ENCODE results near the gene KCNQ1OT1.

Gene KCNQ1OT1

GRCh38 chr11:2559527-2560311 is 140.1 kb downstream of the KCNQ1OT1 start:
- TF ChIP-seq CTCF (IDR thresholded peaks at IDR 0.05; ENCODE audit: borderline replicate concordance, control extremely low read depth, extremely low read depth, insufficient read depth, missing control alignments), result no peak
- in situ Hi-C loops (cut with MboI; ENCODE audit: low sequenced_read_pairs, unreplicated experiment), result loop anchor here (25.0 kb wide), 1 partner anchor 203 kb away; no protein-coding TSS in a partner anchor
- DNase-seq (ENCODE audit: low spot score), result no peak

GRCh38 chr11:2558861-2559526 is 140.8 kb downstream of the KCNQ1OT1 start:
- in situ Hi-C loops (cut with MboI; ENCODE audit: low sequenced_read_pairs, unreplicated experiment), result loop anchor here (25.0 kb wide), 1 partner anchor 203 kb away; no protein-coding TSS in a partner anchor
- no peak for DNase-seq (ENCODE audit: low spot score)
- TF ChIP-seq CTCF (IDR thresholded peaks at IDR 0.05; ENCODE audit: borderline replicate concordance, control extremely low read depth, extremely low read depth, insufficient read depth, missing control alignments), result no peak

- DNase-seq (ENCODE audit: low spot score), result no peak
- in situ Hi-C loops (cut with MboI; ENCODE audit: low sequenced_read_pairs, unreplicated experiment), result loop anchor here (25.0 kb wide), 1 partner anchor 204 kb away; no protein-coding TSS in a partner anchor
- no peak for TF ChIP-seq CTCF (IDR thresholded peaks at IDR 0.05; ENCODE audit: borderline replicate concordance, control extremely low read depth, extremely low read depth, insufficient read depth, missing control alignments)
These were observed 141.4 kb downstream of the KCNQ1OT1 start for GRCh38 chr11:2558397-2558796.

Measured in GM13976 (cell line).